Tibial nerve (tissue), 4 donors: Measurements from ENCODE around the gene RILPL2.

Experiments used
- CTCF ChIP-seq, 5 experiments: fragments of 200-600 bp in 3 of 5; fragments of 450-650 bp in 2 of 5; sonication (generic) in 3 of 5; IDR thresholded peaks; one replicate each; pipeline ENCODE4 v1.5.1; 2016 to 2019; ENCODE audit warnings: antibody characterized with exemption in 5 of 5, mild to moderate bottlenecking in 3 of 5, moderate library complexity in 2 of 5
- EP300 ChIP-seq, 2 donors: sonication (generic); formaldehyde crosslinking; IDR thresholded peaks; one replicate each; pipeline ENCODE4 v1.6.1; 2017; ENCODE audit warnings: antibody characterized with exemption in 2 of 2, mild to moderate bottlenecking in 1 of 2
- POLR2A ChIP-seq, 2 donors: fragments of 450-650 bp; IDR thresholded peaks; one replicate each; pipeline ENCODE4 v1.6.1; 2017; ENCODE audit warnings: antibody characterized with exemption in 2 of 2, mild to moderate bottlenecking in 2 of 2, moderate library complexity in 2 of 2

DNA sequence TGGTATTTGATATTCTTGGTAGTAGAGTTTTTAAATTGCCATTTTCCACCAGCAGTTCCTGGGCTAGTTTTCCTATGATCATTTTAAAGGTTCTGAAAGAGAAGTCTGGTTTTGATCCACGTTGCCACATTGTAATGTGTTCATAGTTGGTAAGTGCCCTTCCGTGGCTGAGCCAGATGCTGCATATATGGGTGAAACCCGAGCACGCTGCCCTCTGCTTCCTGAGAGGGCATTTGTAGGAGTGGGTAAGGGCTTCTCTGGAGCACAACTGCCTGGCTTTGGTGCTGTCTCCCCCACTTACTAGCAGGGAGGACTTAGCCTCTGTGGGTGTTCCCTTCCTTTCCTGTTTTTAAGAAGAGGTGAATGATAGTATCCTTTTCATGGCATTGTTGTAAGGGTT lies 28.6 kb upstream of the RILPL2 start:
- TF ChIP-seq CTCF (IDR thresholded peaks at IDR 0.05) (no peak), EP300 (IDR thresholded peaks at IDR 0.05) (no peak), POLR2A (IDR thresholded peaks at IDR 0.05) (no peak)
